ENCODE results near the gene KLHL40.

- no peak for TF ChIP-seq CTCF (conservative IDR thresholded peaks at IDR 0.05)
- TF ChIP-seq ZFX (IDR thresholded peaks at IDR 0.05): no peak
Observed at GRCh38 chr3:42698911-42699230, 13.5 kb downstream of the KLHL40 start.

Measured in C4-2B (cell line).